ENCODE results near the gene THAP11.
A peak's percentile ranks its signal among the peaks of the same experiment; 100 is the strongest.

THAP11 gene

GRCh38 chr16:67845291-67846062 lies 3.4 kb downstream of the THAP11 start:
- H3K27ac ChIP-seq (ENCODE audit: poor library complexity, severe bottlenecking): peak overlapping the region; percentile 85
- no peaks in the 10 kb centered on the region for H3K27me3 ChIP-seq (ENCODE audit: insufficient read depth, poor library complexity, severe bottlenecking)
- H3K9me3 ChIP-seq (ENCODE audit: severe bottlenecking): no peaks in the 10 kb centered on the region
- H3K36me3 ChIP-seq (ENCODE audit: low read depth): peaks cover 20% of the 10 kb centered on the region
- DNase-seq (ENCODE audit: low spot score) (no peak), ATAC-seq (ENCODE audit: low read depth) (no peak)
- H3K4me3 ChIP-seq (ENCODE audit: severe bottlenecking): peak overlapping the region; percentile 97
- no peak for TF ChIP-seq CTCF (IDR thresholded peaks at IDR 0.05; ENCODE audit: poor library complexity, severe bottlenecking)
- H3K4me1 ChIP-seq (ENCODE audit: insufficient read depth, poor library complexity, severe bottlenecking): peaks cover 18% of the 10 kb centered on the region

GRCh38 chr16:67846063-67846319 lies 3.9 kb downstream of the THAP11 start:
- peak overlapping the region; percentile 97 for H3K4me3 ChIP-seq (ENCODE audit: severe bottlenecking)
- no peak for TF ChIP-seq CTCF (IDR thresholded peaks at IDR 0.05; ENCODE audit: poor library complexity, severe bottlenecking)
- H3K4me1 ChIP-seq (ENCODE audit: insufficient read depth, poor library complexity, severe bottlenecking): peaks cover 18% of the 10 kb centered on the region
- H3K9me3 ChIP-seq (ENCODE audit: severe bottlenecking): no peaks in the 10 kb centered on the region
- no peaks in the 10 kb centered on the region for H3K27me3 ChIP-seq (ENCODE audit: insufficient read depth, poor library complexity, severe bottlenecking)
- peak overlapping the region; percentile 85 for H3K27ac ChIP-seq (ENCODE audit: poor library complexity, severe bottlenecking)
- ATAC-seq (ENCODE audit: low read depth): no peak
- no peak for DNase-seq (ENCODE audit: low spot score)
- peaks cover 20% of the 10 kb centered on the region for H3K36me3 ChIP-seq (ENCODE audit: low read depth)

- Histone ChIP-seq H3K4me1 (ENCODE audit: insufficient read depth, poor library complexity, severe bottlenecking) (peaks cover 18% of the 10 kb centered on the region), H3K4me3 (ENCODE audit: severe bottlenecking) (peak within 1 kb of the TSS; percentile 97), H3K27ac (ENCODE audit: poor library complexity, severe bottlenecking) (peak within 1 kb of the TSS; percentile 85), H3K36me3 (ENCODE audit: low read depth) (peaks cover 24% of the 10 kb centered on the region), H3K27me3 (ENCODE audit: insufficient read depth, poor library complexity, severe bottlenecking) (no peaks in the 10 kb centered on the region), H3K9me3 (ENCODE audit: severe bottlenecking) (no peaks in the 10 kb centered on the region)
- DNase-seq (ENCODE audit: low spot score): peak; percentile 96
- peak; percentile 63 for ATAC-seq (ENCODE audit: low read depth)
- TF ChIP-seq CTCF (IDR thresholded peaks at IDR 0.05; ENCODE audit: poor library complexity, severe bottlenecking): no peak
These were observed 4.4 kb downstream of the THAP11 start, which contains the start of gene NUTF2 for GRCh38 chr16:67846320-67847063. NUTF2 (plus strand) TSS chr16:67846933; CDS start chr16:67865131, 18,198 bp downstream.

GRCh38 chr16:67847064-67847861 lies 5.1 kb downstream of the THAP11 start, which contains the start of gene CENPT:
CENPT (minus strand) TSS chr16:67847693; CDS start chr16:67833859, 13,834 bp downstream.
- Histone ChIP-seq H3K27me3 (ENCODE audit: insufficient read depth, poor library complexity, severe bottlenecking) (no peaks in the 10 kb centered on the region), H3K4me1 (ENCODE audit: insufficient read depth, poor library complexity, severe bottlenecking) (peaks cover 18% of the 10 kb centered on the region), H3K4me3 (ENCODE audit: severe bottlenecking) (peak within 1 kb of the TSS; percentile 97), H3K36me3 (ENCODE audit: low read depth) (peaks cover 32% of the 10 kb centered on the region), H3K9me3 (ENCODE audit: severe bottlenecking) (no peaks in the 10 kb centered on the region), H3K27ac (ENCODE audit: poor library complexity, severe bottlenecking) (peak within 1 kb of the TSS; percentile 85)
- ATAC-seq (ENCODE audit: low read depth) (peak; percentile 51), DNase-seq (ENCODE audit: low spot score) (no peak)
- no peak for TF ChIP-seq CTCF (IDR thresholded peaks at IDR 0.05; ENCODE audit: poor library complexity, severe bottlenecking)
